ENCODE data around the gene CLEC2A. TPM values are rescaled to one million over a fixed set of nuclear protein-coding genes. Genes with fewer than 3 reads are reported as not detected.

Gene CLEC2A
- total RNA-seq, result not detected

DNA sequence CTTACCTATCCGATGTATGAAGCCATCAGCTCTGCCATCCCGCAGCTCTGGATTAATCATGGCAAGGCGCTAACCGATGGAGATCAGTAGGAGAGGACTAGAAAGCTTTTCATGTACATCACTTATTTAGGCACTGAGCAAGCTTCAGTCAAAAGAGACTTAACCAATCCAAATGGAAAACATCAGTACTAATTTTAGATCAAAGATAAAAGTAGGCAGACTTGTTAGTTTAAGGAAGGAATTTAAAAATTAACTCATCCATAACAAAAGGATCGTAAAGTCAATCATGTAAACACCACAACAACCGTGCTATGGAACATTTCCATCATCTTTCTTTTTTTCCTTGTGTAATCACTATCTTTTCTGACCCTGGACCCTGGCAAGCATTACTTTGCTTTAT, at the start of gene CLEC2A:
Gene CLEC2A (minus strand): TSS at position 101 of the 400 bp plus-strand sequence. CDS start 41 bp downstream, at position 60.

DNA sequence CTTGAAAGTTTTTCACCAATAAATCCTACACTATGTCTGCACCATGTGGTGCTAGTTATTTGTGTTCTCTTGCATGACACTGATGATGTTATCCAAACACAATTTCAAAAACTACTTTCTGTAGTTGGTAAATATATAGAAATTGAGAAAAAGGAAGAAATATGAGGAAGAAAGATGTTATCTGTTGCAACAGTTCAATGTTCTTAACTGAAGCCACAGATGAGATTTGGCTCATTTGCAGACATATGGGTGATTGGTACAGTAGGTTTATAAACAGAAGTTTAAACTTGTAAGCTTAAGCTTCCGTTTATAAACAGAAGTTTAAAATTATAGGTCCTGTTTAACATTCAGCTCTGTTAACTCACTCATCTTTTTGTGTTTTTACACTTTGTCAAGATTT, 39.0 kb upstream of the CLEC2A start, which contains the start of gene CLEC12A:
Gene CLEC12A (plus strand): TSS at position 229 of the 400 bp plus-strand sequence. CDS start 188 bp downstream, outside the sequence.

DNA sequence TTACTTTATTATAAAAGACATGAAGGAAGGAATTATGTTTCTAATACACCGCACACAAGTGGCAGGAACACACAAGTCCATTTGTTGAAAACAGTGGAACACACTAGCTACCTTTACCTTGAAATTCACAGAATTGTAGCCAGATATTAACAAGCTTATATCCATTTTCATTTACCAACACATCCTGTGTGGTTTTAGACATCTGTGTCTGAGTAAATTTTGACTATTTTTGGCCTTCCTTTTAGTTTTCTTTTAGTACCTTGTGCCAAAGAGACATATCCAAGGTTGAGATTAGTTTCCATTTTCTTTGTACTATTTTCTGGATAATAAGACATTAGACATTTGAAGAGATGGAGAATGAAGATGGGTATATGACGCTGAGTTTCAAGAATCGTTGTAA, 50.9 kb downstream of the CLEC2A start, which contains the start of gene KLRF2:
Gene KLRF2 (plus strand): TSS at position 244 of the 400 bp plus-strand sequence. CDS start 107 bp downstream, at position 351.

GRCh38 chr12:9869307-9870161, 62.6 kb downstream of the CLEC2A start, which contains the start of gene CLEC2B:
TSS of gene CLEC2B (minus strand) at chr12:9869354.

Other genes with a start within 250 kb of the CLEC2A start
- 0.35 TPM for gene CLECL1, start 199.3 kb downstream of the CLEC2A start, total RNA-seq
- gene CD69, start 171.5 kb downstream of the CLEC2A start, total RNA-seq, result 14.5 TPM
- gene KLRF1, start 104.9 kb downstream of the CLEC2A start, total RNA-seq, result 0.70 TPM
- 15.9 TPM for gene CLEC2B, start 63.0 kb downstream of the CLEC2A start, total RNA-seq
- not detected for gene KLRF2, start 50.9 kb downstream of the CLEC2A start, total RNA-seq
- 5.2 TPM for gene CLEC12A, start 39.0 kb upstream of the CLEC2A start, total RNA-seq
- 1.1 TPM for gene CLEC1B, start 66.8 kb upstream of the CLEC2A start, total RNA-seq
- gene CLEC12B, start 78.3 kb upstream of the CLEC2A start, total RNA-seq, result 0.88 TPM
- gene CLEC9A, start 98.3 kb upstream of the CLEC2A start, total RNA-seq, result 0.93 TPM
- gene CLEC1A, start 166.6 kb upstream of the CLEC2A start, total RNA-seq, result 6.1 TPM
- gene CLEC7A, start 197.8 kb upstream of the CLEC2A start, total RNA-seq, result 4.7 TPM
- 3.0 TPM for gene OLR1, start 239.8 kb upstream of the CLEC2A start, total RNA-seq
- 127 TPM for gene TMEM52B, start 246.7 kb upstream of the CLEC2A start, total RNA-seq